HG02852 (cell line): Measurements from ENCODE around the gene TTC13.

Experiments
- ATAC-seq: cut with Tn5 transposase; IDR thresholded peaks from one replicate; pipeline ENCODE4 v1.9.1; 2021; ENCODE audit warnings: mild to moderate bottlenecking, moderate library complexity; ENCODE audit not compliant: unreplicated experiment

The TTC13 gene

DNA sequence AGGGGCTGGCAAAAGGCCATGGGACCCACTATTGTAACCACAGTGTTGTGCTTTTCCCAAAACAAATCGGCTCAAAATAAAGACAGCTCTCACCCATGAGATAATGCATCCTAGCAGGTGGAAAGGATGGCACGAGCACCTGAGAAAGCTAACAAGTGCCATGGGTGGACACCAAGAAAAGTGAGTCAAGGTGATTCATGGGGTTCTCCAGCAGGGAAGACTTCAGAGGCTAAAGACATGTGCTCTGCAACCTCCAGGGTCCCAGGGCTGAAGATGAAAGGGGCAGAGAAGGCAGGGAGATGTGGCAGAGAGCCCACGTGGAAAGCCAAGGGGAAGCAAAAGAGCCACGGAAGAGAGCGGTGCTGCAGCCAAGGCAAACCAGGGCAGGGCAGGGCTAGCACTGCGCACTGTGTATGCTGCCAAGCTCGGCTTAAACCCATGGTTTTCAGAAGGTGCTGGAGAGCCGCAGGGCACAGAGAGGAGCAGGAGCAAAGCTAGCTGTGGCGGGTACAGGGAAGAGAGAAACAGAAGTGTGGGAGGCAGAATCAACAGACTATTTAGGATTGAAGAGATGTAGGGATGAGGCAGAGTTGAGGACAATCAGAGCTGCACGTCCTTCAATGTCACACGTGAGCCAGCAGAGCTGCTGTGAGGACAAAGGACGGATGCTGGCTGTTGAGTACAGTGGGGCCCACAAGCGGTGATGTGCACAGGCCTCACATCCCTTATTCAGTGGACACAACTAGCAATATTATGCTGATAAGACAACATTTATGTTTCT, 68.5 kb downstream of the TTC13 start:
- no peak for ATAC-seq

DNA sequence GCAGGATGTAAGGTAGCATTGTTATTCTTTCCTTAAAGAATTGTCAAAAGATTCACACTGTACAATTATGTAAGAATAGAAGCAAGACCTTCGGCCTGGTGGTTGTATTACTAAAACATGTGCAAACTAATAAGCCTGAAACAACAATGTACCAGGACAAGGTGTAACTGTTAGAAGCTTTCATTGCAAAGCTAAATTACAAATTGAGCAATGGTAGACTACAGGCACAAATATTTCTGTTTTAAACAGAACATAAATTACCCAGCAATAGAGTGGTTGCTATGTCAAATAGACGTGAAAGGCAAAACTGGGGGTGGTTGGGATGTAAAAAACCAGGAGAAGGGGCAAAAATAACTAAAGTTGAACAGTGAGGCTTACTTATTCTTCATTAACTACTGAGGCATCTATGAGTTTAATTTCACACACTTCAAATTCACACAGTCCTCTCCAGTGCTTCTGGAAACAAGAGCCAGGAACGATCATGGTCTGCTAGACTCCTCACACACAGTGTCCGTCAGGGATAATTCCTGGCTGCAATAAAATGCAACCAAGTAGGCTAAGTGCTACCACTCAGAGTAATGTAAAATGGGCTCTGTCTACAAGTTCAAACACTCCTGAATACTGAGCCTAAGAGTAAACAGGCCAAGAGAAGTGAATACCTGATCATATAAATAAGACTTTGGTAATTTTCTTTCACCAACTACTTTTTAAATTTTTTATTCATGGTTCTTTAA, 71.0 kb downstream of the TTC13 start:
- no peak for ATAC-seq

DNA sequence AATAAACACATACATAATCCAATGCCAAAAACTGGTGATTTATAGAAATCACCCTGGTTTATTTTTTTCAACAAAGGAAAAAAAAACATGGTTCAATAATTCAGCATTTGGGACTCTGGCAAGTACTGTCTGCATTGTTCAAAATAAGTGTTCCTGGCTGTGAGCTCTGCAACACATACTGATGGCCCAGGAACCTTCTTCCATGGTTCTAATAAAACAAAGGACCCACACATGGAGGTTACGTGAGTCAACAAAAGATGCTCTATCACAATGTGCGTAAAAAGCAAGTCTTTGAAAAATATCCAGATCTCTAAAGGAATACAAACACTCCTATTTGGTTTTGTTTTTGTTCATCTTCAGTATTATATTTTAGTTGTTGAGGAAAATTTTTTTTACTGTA, 72.4 kb downstream of the TTC13 start:
- ATAC-seq = no peak

DNA sequence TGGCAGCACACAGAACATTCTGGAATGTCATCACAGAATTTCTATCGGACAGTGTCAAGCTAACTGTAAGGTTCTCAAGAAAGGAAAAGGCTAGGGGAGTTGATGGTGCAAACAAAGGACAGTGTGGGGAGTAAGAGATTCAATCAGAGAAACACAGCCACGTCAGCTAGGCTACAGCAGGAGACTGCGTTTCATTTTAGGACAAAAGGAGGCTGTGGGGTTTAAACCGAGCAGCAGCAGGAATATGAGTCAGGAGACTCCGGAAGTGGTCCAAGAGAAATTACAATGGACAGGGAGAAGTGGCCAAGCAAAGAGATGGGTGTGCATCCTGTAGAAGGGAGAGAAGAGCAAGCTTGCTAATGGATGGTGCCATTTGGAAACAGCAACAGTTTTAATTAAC, 72.9 kb downstream of the TTC13 start:
- ATAC-seq = no peak

DNA sequence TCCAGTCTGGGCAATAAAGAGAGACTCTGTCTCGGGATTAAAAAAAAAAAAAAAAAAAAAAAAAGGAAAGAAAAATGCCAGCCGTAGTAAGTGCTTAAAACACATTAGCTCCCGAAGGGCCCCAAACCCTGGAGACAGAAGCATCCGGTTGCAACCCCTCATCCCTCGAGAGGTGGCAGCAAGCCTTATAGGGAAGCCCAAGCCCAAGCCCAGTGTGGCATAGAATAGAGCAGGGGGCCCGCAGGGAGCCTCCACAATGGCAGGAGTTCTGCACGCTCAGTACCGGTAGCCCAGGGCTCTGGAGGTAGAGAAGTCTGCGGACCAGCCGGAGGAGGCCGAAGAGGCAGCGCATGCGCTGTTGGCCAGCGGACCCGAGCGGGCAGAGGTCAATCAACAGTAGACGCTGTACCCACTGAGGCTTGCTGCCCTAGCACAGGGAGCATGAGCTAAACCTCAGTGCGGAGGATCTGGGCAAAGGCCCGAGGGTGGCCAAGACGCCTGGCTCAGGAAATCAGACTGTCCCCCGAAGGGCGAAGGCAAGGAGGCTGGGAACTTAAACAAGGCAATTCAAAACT, 76.2 kb downstream of the TTC13 start:
- no peak for ATAC-seq

DNA sequence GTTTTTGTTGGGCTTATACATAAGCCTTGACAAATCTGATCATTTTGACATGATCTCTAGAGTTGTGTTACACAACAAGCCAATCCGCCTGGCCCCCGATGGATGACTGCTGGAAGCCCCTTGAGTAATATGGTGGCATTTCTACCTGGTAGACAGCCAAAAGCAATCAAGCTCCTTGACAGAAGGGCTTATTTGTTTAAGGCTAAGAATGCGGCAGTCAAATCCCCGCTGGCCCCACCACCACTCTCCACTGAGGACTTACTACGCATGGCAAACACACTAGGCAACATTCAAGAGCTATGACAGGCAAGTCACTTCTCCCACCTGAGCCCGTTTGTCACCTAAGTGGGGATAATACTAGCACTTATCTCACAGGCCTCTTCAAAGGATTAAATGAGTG, 77.0 kb downstream of the TTC13 start:
- ATAC-seq = no peak

DNA sequence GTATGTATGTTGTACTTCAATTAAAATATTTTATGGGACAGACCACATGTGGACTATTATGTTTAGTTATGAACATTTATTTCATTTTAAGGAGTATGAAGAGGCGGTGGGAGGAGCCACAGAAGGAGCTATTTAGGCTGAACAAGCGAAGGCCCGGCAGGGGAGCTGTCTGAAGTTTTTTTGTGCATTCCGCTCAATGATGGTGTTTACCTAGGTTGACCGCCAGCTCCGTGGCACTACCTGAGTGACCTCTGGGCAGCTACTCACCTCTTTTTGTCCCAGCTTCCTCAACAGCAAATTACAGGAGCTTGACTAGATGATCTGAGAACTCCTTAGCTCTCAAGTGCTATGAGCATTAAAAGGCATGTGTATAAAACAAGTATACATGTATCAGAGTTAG, 77.7 kb downstream of the TTC13 start:
- no peak for ATAC-seq

DNA sequence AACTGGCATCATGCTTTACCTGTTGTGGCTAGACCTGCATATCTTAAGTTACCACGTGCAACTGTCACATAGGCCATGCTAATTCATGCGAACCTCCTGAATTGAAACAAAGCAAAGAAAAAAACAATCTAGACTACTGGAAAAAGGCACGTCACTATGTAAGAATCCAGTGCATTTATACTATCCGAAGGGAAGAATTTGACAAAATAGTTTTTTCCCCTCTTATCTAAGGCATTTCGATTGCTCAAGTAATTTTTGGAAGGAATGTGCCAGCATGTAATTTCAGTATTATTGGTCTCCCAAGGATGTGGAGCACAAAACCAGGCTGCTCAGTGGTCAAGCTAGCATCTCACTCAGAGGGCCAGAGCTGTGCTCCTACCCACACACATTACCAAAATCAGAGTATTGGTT, 78.8 kb downstream of the TTC13 start:
- ATAC-seq = no peak

DNA sequence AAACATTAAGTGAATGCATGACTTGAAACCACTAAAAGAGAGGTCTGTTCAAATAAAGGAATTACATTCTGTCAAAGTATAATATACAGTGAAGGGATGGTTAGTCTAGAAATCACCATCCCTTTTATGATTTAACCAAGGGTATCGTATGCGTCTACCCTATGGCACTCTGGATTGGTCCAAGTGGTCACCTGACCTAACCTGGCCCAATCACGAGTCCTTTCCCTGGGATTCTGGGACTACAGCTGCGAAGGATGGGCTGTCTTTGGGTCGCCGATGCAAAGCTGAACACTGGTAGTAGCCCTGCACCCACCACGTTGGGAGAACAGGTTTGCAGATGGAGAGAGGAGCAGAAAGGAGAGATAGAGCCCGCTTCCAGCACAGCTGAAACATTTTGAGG, 79.9 kb downstream of the TTC13 start:
- no peak for ATAC-seq

DNA sequence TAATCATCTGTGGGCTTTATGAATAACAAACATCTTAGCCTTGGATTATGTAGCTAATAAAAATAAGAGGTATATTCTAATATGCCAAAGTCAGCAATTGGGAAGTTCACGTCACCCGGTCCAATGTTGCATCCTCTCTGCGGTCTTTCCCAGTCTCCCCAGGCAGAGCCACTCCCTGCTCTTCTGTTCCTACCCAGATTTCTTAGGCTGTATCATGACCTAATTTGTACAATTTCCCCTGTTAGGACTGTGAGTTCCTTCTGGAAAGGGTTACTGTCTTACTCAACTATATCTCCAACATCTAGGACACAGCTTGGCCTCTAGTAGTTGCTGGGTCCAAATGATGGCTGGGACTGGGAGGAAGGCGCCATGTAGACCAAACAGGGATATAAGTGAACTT, 80.5 kb downstream of the TTC13 start:
- no peak for ATAC-seq

DNA sequence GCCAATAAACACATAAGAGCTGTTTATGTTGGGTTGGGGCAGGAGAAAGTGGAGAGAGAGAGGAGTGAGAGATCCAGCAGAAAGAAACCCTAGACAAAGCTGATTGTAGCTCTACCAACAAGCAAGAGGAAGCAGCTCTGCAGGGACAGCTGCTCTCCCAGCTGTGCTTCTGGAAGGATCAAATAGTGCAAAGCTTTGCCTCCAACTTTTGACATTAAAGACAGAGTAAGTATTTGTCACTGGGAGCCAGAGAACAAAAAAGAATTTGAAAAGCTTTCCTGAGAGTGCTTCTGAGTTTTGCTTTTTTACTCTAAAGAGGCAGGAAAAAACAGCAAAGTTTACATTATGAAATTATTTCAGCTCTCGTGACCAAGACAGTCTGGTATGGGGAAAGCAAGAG, 81.9 kb downstream of the TTC13 start:
- no peak for ATAC-seq

DNA sequence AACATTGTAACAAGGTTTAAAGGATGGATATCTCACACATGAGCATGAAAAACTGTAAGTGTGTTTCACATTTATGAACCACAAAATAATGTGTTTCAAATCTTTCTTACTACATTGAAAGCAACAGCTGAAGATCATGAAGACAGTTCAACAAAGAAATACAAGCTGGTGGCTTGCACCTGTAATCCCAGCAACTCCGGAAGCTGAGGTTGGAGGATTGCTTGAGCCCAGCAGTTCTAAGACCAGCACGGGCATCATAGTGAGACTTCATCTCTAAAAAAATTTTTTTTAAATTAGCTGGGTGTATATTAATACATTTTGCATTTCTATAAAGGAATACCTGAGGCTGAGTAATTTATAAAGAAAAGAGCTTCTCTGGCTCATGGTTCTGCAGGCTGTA, 83.2 kb downstream of the TTC13 start:
- ATAC-seq = no peak

DNA sequence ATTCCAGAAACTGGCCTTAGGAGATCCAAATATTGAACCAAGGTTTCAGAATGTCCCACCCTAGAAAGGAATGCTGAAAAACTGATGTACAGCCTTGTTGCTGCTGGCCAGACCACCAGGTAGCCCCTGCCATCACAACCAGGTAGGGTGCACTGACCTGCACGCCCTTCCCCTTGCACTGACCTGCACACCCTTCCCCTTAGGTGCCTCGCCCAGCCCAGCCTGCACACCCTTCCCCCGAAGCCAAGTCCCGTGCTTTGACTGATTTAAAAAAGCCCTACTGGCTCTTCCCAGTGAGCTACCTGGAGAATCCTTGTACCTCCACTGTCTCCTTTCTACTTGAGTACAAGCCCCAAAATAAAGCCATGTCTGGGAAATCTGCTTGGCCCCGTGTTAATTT, 84.0 kb downstream of the TTC13 start:
- no peak for ATAC-seq

DNA sequence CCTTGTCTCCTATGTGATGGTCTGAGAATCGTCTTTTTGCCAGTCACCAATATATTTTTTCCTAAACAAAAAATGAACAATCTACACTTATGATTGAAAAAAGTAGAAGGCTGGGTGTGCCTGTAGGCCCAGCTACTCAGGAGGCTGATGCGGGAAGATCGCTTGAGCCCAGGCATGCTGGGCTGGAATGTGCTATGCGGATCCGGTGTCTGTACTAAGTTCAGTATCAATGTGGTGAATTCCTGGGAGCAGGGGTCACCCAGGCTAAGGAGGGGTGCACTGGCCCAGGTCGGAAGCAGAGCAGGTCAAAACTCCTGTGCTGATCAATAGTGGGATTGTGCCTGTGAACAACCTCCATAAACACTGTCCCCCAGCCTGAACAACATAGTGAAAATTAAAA, 84.6 kb downstream of the TTC13 start:
- no peak for ATAC-seq

DNA sequence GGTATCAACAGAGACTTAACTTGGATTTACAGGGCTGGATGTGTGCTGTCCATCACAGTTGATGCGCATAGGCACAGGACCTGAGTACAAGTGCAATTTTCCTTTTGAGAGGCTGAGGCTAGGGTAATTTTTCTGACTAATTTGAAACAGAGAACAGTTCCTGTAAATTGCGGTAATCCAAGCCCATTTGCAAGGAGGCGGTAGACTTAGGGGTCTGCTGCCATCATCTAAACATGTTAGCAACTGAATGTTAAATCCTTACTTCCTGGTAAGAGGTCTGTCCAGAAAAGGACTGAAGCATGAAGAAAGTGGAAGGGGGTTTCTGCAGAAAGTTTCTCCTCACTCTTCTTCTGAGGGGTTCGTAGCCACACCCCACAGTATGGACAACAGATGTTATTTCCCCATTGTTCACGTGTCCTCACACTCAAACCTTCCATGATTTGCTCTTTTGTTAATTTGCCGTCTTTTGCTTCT, 86.6 kb downstream of the TTC13 start:
- ATAC-seq = peak; percentile 70

DNA sequence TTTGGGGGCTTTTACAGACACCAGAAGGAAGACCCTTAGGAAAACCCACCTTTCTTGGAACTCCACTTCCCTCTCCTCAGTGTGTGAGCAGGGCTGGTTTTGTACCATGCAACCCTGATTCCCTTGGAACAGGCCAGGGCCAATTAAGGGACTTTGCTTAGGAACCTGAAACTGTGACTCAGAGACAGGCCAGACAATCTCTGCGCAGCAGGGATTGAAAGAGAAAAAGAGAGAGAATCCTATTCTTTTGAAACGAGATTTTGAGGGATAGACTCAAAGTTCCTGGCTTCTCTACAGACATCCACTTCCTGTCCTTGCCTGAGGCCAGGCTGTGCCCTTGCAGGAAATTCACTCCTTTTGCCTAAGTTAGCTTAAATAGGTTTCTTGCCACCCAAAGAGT, 87.2 kb downstream of the TTC13 start:
- no peak for ATAC-seq

DNA sequence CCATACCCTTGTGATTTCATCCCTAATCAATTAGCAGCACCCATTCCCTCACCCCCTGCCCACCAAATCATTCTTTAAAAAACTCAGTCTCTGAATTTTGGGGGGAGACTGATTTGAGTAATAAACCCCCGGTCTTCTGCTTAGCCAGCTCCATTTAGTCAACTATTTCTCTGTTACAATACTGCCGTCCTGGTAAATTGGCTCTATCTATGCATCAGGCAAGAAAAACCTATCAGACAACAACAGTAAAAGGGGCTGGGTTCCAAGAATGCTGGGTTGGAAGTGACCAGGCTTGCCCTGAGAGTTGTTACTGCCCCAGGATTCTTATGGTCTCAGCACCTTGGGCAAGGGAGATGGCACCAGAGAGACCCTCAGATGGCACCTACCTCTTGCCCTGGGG, 94.0 kb downstream of the TTC13 start:
- no peak for ATAC-seq

DNA sequence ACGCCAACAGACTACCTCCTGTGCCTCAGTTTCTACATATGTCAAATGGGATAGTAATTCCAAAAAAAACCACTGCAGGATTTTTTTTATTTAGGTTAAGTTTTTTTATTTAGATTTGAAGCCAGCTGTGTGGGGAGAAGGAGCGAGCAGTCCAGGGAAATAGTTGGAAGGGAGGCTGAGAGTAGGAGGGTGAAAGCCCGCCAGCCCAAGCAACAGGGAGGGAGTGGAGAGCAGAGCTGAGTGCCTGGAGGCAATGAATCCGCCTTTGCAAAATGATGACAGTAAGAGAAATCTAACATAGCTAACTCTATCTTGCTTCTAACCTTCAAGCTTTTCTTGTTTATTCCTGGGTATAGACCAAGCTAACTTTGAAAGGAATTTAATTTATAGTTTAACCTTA, 94.7 kb downstream of the TTC13 start:
- ATAC-seq = no peak

DNA sequence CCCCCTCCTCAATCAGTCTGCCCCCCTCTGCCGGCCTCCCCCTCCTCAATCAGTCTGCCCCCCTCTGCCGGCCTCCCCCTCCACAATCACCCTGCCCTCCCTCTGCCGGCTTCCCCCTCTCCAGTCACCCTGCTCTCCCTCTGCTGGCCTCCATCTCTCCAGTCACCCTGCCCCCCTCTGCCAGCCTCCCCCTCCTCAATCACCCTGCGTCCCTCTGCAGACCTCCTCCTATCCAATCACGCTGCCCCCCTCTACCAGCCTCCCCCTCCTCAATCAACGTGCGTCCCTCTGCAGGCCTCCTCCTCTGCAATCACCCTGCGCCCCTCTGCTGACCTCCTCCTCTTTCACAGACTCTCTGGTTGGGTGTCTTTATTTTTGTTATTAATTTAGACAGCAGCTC, 98.9 kb downstream of the TTC13 start:
- ATAC-seq = no peak

DNA sequence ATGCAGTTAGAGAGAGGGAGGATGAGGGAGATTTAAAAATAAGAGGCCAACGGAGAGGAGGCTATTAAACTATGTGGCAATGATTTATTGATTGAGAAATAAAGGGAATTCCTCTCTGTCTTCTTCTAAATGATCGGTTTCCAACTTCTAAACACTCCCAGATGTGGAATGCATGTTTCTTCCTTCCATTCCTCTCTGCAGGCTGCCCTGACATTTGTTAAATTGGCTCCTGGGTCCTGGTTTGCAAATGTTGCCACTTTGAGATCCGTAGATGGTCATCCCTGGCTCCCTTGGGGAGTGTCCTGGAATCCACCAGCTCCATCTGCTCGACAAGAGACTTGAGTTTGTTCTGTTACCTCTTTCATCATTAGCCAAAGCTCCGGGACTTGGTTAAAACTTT, 100.1 kb downstream of the TTC13 start:
- ATAC-seq = no peak

DNA sequence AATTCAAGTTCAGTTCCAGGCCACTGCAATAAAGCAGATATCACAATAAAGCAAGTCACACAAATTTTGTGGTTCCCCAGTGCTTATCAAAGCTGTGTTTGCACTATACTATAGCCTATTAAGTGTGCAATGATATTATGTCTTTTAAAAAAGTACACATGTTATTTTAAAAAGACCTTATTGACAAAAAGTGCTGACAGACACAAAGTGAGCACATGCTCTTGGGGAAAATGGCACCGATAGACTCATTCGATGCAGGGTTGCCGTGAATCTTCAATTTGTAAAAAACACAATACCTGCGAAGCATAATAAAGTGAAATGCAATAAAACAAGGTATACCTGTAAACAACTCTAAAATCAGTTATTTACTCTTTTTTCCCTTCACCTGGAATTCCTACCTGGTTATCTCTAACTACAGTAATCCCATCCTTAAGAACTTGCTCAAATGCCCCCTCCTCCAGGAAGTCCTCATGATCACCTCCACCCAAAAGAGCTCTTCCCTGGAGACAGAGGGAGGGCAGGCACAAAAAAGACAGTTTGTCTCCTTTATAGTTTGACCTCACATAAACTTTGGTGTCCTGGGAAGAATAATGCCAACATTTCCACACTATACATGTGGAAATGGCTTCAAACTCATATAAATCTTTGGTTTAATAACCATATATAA, 100.6 kb downstream of the TTC13 start:
- ATAC-seq = no peak
